ENCODE data around the gene PRPF40B. TPM values are rescaled to one million over a fixed set of nuclear protein-coding genes. Genes with fewer than 3 reads are reported as not detected.

Gene PRPF40B
- total RNA-seq, 1 experiment from 2014 or later: 27.5 TPM

DNA sequence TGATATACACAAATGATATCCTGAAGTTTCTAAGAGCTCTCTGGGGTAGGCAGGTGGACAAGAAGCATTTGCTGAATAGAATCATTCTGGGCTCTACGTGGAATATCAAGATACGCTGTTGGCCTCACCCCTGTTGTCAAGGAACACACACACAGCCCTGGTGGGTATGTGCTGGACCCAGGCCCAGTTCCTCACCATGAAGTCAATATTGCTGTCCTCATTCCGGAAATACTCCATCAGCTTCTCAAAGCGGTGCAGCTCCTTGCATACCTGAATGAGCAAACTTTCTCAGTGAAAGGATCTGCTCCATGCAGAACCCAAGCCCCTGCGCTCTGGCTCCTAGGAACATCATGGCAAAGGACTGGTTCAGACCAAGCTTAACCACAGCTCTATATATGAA lies 31.4 kb downstream of the PRPF40B start:
- H3K4me3 ChIP-seq: no peak overlapping the region
- DNase-seq: no peak
- no peak for TF ChIP-seq EZH2 (IDR thresholded peaks at IDR 0.05; ENCODE audit: low read depth)
- TF ChIP-seq, protein P1, sequence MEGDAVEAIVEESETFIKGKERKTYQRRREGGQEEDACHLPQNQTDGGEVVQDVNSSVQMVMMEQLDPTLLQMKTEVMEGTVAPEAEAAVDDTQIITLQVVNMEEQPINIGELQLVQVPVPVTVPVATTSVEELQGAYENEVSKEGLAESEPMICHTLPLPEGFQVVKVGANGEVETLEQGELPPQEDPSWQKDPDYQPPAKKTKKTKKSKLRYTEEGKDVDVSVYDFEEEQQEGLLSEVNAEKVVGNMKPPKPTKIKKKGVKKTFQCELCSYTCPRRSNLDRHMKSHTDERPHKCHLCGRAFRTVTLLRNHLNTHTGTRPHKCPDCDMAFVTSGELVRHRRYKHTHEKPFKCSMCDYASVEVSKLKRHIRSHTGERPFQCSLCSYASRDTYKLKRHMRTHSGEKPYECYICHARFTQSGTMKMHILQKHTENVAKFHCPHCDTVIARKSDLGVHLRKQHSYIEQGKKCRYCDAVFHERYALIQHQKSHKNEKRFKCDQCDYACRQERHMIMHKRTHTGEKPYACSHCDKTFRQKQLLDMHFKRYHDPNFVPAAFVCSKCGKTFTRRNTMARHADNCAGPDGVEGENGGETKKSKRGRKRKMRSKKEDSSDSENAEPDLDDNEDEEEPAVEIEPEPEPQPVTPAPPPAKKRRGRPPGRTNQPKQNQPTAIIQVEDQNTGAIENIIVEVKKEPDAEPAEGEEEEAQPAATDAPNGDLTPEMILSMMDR (conservative IDR thresholded peaks at IDR 0.05): no peak
- no peaks in the 10 kb centered on the region for H3F3A ChIP-seq (ENCODE audit: insufficient read depth, low read depth)
- no peaks in the 10 kb centered on the region for H3K9me3 ChIP-seq (ENCODE audit: insufficient read depth, low read depth)
- H3K79me2 ChIP-seq (ENCODE audit: low read depth): no peaks in the 10 kb centered on the region
- POLR2A ChIA-PET (ENCODE audit: unreplicated experiment): no interaction called here
- no peak overlapping the region for H2AFZ ChIP-seq
- H3K36me3 ChIP-seq (ENCODE audit: low read depth): no peaks in the 10 kb centered on the region
- H3K9me2 ChIP-seq (ENCODE audit: insufficient read depth): no peaks in the 10 kb centered on the region
- intact Hi-C loops (cut with micrococcal nuclease; ENCODE audit: unreplicated experiment): no loop called here
- BruUV-seq (replicated peaks): no TSS peak
- no peaks in the 10 kb centered on the region for H3K27me3 ChIP-seq (ENCODE audit: insufficient read depth, low read depth)
- H3K4me2 ChIP-seq: no peak overlapping the region
- CTCF ChIA-PET: no interaction called here
- no peak overlapping the region for H3K27ac ChIP-seq
- no peaks in the 10 kb centered on the region for H3K4me1 ChIP-seq (replicated peaks; ENCODE audit: insufficient read depth)
- H4K20me1 ChIP-seq (ENCODE audit: insufficient read depth): no peaks in the 10 kb centered on the region

DNA sequence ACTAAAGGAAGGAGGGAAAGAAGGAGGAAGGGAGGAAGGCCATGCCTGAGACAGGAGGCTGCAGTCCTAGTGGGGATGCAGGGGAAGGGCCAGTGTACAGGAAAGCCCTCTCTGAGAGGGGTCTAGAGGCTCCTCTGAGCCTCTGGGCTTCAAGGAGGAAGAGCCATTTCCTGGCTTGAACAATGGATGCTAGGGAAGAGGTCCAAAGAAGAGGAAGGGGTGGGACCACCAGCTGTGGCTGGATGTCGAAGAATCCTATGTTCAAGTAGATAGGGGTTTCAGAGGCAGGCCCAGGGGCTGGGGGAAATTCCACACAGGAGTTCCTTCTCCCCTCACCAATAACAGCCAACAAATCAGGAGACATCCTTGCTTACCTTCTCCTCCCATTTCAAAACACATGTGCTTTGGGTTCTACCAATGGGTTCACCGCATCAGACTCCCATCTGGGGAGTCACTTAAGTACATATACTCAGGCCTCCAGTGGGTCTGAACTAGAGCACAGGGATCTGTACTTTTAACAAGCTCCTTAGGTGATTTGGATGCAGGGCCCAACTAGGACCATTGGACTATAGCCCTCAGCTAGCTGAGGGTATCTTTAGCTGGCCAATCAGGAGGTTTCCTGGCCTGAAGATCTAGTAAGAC lies 32.4 kb downstream of the PRPF40B start:
- no peak for DNase-seq
- no peak overlapping the region for H3K4me3 ChIP-seq
- H4K20me1 ChIP-seq (ENCODE audit: insufficient read depth): no peaks in the 10 kb centered on the region
- intact Hi-C loops (cut with micrococcal nuclease; ENCODE audit: unreplicated experiment): no loop called here
- no peak overlapping the region for H3K27ac ChIP-seq
- no peaks in the 10 kb centered on the region for H3K9me3 ChIP-seq (ENCODE audit: insufficient read depth, low read depth)
- H3K9me2 ChIP-seq (ENCODE audit: insufficient read depth): no peaks in the 10 kb centered on the region
- no peak overlapping the region for H3K4me2 ChIP-seq
- no peaks in the 10 kb centered on the region for H3K4me1 ChIP-seq (replicated peaks; ENCODE audit: insufficient read depth)
- no peaks in the 10 kb centered on the region for H3F3A ChIP-seq (ENCODE audit: insufficient read depth, low read depth)
- H3K79me2 ChIP-seq (ENCODE audit: low read depth): no peaks in the 10 kb centered on the region
- H3K27me3 ChIP-seq (ENCODE audit: insufficient read depth, low read depth): no peaks in the 10 kb centered on the region
- CTCF ChIA-PET: no interaction called here
- POLR2A ChIA-PET (ENCODE audit: unreplicated experiment): no interaction called here
- no peak overlapping the region for H2AFZ ChIP-seq
- H3K36me3 ChIP-seq (ENCODE audit: low read depth): no peaks in the 10 kb centered on the region
- BruUV-seq (replicated peaks): no TSS peak
- TF ChIP-seq EZH2 (IDR thresholded peaks at IDR 0.05; ENCODE audit: low read depth): no peak
- TF ChIP-seq, protein P1 (conservative IDR thresholded peaks at IDR 0.05): no peak

DNA sequence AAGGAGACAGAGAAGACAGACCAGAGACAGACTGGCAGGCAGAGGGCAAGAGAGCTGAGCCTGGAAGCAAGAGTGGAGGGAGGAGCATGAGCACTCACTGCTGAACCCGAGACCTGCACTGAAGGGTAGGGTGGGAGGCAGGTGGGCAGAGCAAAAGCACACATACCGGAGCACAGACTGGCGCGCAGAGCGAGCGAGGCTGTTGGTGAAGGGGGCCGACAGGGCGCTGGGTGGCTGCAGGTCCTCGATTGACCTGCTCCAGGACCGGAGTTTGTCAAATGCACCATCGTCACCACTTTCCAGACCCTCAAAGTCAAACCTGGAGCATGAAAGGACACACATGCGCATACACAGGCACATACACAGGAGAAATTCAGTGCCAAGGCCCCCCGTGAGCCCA lies 34.9 kb downstream of the PRPF40B start:
- no TSS peak for BruUV-seq (replicated peaks)
- POLR2A ChIA-PET (ENCODE audit: unreplicated experiment): no interaction called here
- CTCF ChIA-PET: no interaction called here

More for the DNA sequence above, 34.9 kb downstream of the PRPF40B start:
- Histone ChIP-seq H3F3A (ENCODE audit: insufficient read depth, low read depth) (no peaks in the 10 kb centered on the region), H4K20me1 (ENCODE audit: insufficient read depth) (no peaks in the 10 kb centered on the region), H3K4me2 (no peak overlapping the region), H3K36me3 (ENCODE audit: low read depth) (no peaks in the 10 kb centered on the region), H3K27me3 (ENCODE audit: insufficient read depth, low read depth) (no peaks in the 10 kb centered on the region), H3K4me1 (replicated peaks; ENCODE audit: insufficient read depth) (no peaks in the 10 kb centered on the region), H3K9me2 (ENCODE audit: insufficient read depth) (no peaks in the 10 kb centered on the region), H2AFZ (no peak overlapping the region), H3K27ac (no peak overlapping the region), H3K9me3 (ENCODE audit: insufficient read depth, low read depth) (no peaks in the 10 kb centered on the region), H3K79me2 (ENCODE audit: low read depth) (no peaks in the 10 kb centered on the region), H3K4me3 (no peak overlapping the region)
- TF ChIP-seq, protein P1 (conservative IDR thresholded peaks at IDR 0.05): no peak
- no peak for TF ChIP-seq EZH2 (IDR thresholded peaks at IDR 0.05; ENCODE audit: low read depth)
- intact Hi-C loops (cut with micrococcal nuclease; ENCODE audit: unreplicated experiment): no loop called here
- no peak for DNase-seq
